Subcutaneous abdominal adipose tissue (tissue), 5 donors: Measurements from ENCODE around the gene LHFPL3.

Experiments
- H3K27ac ChIP-seq: one replicate; pipeline ENCODE4 v1.7.0; 2013; ENCODE audit warnings: low read depth, mild to moderate bottlenecking, inconsistent platforms, low read length, moderate library complexity
- H3K27me3 ChIP-seq, 5 donors: one replicate each; pipeline ENCODE4 v1.7.0; 2013; ENCODE audit warnings: low read length in 5 of 5, inconsistent platforms in 1 of 5; ENCODE audit not compliant: control insufficient read depth in 5 of 5, insufficient read depth in 4 of 5
- H3K36me3 ChIP-seq, 5 donors: one replicate each; pipeline ENCODE4 v1.7.0; 2013; ENCODE audit warnings: low read length in 5 of 5; ENCODE audit not compliant: control insufficient read depth in 5 of 5, insufficient read depth in 5 of 5
- H3K4me1 ChIP-seq, 5 donors: one replicate each; pipeline ENCODE4 v1.7.0; 2013; ENCODE audit warnings: low read length in 5 of 5, mild to moderate bottlenecking in 3 of 5, moderate library complexity in 1 of 5; ENCODE audit not compliant: control insufficient read depth in 5 of 5, insufficient read depth in 5 of 5
- H3K4me3 ChIP-seq, 5 donors: one replicate each; pipeline ENCODE4 v1.7.0; 2013; ENCODE audit warnings: low read length in 5 of 5, low read depth in 1 of 5
- H3K9ac ChIP-seq, 5 donors: one replicate each; pipeline ENCODE4 v1.7.0; 2013; ENCODE audit warnings: low read length in 5 of 5, mild to moderate bottlenecking in 4 of 5, moderate library complexity in 3 of 5
- H3K9me3 ChIP-seq, 5 donors: one replicate each; pipeline ENCODE4 v1.7.0; 2013; ENCODE audit warnings: low read length in 5 of 5; ENCODE audit not compliant: control insufficient read depth in 5 of 5
- donor health status: healthy.
- donor health status: healthy.
- donor health status: healthy.
- donor health status: healthy.
- donor health status: healthy.

The LHFPL3 gene

DNA sequence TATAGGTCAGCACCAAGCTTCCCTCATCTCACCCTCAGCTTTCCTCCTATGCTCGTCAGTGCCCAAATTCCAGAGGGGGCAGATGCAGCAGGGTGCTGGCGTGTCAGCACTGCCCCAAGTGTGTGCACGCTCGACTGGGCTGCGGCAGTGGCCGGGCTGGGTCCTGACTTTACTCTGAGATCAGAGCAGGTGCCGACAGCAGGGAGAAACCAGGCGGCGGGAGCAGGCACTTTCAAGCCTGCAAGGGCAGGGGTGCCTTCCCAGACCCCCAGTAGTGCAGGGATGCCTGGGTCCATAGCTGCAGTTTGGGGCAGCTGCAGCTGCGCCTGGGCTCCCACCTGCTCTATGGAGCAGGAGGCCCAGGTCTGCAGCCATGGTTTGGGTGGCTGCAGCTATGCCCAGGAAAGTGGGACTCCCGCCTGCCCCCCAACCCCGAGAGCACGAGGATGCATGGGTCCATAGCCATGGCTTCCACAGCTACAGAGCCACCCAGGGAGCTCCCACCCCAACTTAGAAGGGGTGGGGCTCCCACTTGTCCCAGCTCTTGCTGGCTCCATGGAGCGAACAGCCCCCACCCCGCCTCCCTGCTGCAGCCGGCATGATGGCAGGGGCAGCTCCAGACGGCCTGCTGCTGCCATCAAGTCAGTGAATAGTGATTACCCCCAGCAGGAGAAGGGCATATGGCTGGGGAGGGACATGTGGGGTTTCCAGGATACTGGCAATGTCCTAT is 486.4 kb downstream of the LHFPL3 start:
- Histone ChIP-seq H3K4me3 (no peak overlapping the region), H3K4me1 (peaks cover 0 to 6% (median 0%) of the 10 kb centered on the region in 5 donors), H3K36me3 (no peaks in the 10 kb centered on the region), H3K27ac (no peak overlapping the region), H3K9ac (no peak overlapping the region), H3K9me3 (no peaks in the 10 kb centered on the region), H3K27me3 (peaks cover 0 to 4% (median under 1%) of the 10 kb centered on the region in 5 donors)

GRCh38 chr7:104816537-104816936 is 488.1 kb downstream of the LHFPL3 start:
- Histone ChIP-seq H3K9me3 (no peaks in the 10 kb centered on the region), H3K27me3 (peaks cover 0 to 6% (median 0%) of the 10 kb centered on the region in 5 donors), H3K4me3 (no peak overlapping the region), H3K4me1 (peaks cover 0 to 6% (median 0%) of the 10 kb centered on the region in 5 donors), H3K9ac (no peak overlapping the region), H3K36me3 (no peaks in the 10 kb centered on the region), H3K27ac (no peak overlapping the region)

GRCh38 chr7:104818961-104819880 is 490.8 kb downstream of the LHFPL3 start:
- no peak overlapping the region for H3K4me3 ChIP-seq
- peaks cover 0 to 6% (median 0%) of the 10 kb centered on the region in 5 donors for H3K4me1 ChIP-seq
- no peaks in the 10 kb centered on the region for H3K9me3 ChIP-seq
- peaks cover 0 to 6% (median 0%) of the 10 kb centered on the region in 5 donors for H3K27me3 ChIP-seq
- no peak overlapping the region for H3K27ac ChIP-seq
- H3K36me3 ChIP-seq = no peaks in the 10 kb centered on the region
- H3K9ac ChIP-seq = no peak overlapping the region

DNA sequence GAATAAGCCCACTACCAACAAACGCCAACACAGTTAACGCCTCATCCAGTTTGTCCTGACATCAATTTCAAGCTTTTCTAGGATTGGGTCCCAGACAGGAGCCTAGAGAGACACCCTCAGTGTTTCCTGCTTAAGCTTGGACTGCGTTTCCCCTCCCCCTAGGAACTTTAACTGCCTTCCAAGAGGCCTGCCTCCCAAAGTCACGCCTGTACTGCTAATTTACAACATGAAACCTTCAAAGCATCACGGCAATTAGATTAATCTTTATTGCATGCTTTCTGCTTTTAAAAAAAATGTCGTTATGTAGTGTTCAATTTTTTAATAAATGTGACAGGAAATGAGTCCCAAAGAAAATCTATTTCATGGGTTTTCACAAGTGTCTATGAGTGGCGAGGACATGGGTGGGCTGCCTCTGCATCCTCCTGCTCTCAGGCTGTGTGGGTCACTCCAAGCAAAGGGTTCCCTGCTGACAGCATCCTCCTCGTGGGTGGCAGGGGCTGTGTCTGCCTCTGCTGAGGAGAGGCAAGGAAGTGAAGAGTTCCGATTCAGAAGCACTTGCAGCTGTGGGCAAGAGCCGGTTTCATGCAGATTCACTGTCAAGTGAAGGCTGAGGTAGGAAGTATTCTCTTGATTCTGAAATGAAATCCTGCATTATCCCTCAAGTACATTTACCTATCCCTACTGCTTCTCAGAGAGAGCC is 492.6 kb downstream of the LHFPL3 start:
- H3K9me3 ChIP-seq = no peaks in the 10 kb centered on the region
- no peak overlapping the region for H3K27ac ChIP-seq
- no peak overlapping the region for H3K4me3 ChIP-seq
- peaks cover 0 to 6% (median 0%) of the 10 kb centered on the region in 5 donors for H3K27me3 ChIP-seq
- H3K9ac ChIP-seq = no peak overlapping the region
- H3K4me1 ChIP-seq = peaks cover 0 to 6% (median 0%) of the 10 kb centered on the region in 5 donors
- H3K36me3 ChIP-seq = no peaks in the 10 kb centered on the region

GRCh38 chr7:104823177-104823576 is 494.8 kb downstream of the LHFPL3 start:
- Histone ChIP-seq H3K27ac (no peak overlapping the region), H3K4me1 (peaks cover 0 to 6% (median 0%) of the 10 kb centered on the region in 5 donors), H3K36me3 (no peaks in the 10 kb centered on the region)

DNA sequence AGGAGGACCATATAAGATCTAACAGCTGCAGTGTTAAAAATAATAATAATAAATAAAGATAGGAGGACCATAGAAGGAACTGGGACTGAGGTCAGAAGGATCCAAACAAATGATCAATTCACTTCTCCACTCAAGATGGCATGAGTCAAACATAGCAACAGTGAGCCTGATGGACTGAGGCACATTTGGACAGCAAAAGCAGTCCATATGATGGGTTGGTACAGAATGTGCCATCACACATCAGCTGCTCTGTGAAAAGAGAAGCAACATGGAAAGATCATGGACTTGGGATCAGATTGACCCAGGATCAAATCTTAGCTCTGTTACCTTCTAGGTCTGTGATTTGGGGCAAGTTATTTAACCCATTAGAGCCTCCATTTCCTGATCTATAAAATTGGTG is 496.7 kb downstream of the LHFPL3 start:
- H3K4me1 ChIP-seq = no peaks in the 10 kb centered on the region
- H3K9me3 ChIP-seq = no peaks in the 10 kb centered on the region
- no peak overlapping the region for H3K27ac ChIP-seq
- no peak overlapping the region for H3K9ac ChIP-seq
- H3K4me3 ChIP-seq = no peak overlapping the region
- no peaks in the 10 kb centered on the region for H3K36me3 ChIP-seq
- peaks cover 0 to 6% (median 0%) of the 10 kb centered on the region in 5 donors for H3K27me3 ChIP-seq

More at GRCh38 chr7:104823177-104823576, 494.8 kb downstream of the LHFPL3 start:
- Histone ChIP-seq H3K9ac (no peak overlapping the region), H3K4me3 (no peak overlapping the region), H3K9me3 (no peaks in the 10 kb centered on the region), H3K27me3 (peaks cover 0 to 6% (median 0%) of the 10 kb centered on the region in 5 donors)

- Histone ChIP-seq H3K9me3 (no peaks in the 10 kb centered on the region), H3K4me1 (no peaks in the 10 kb centered on the region), H3K27ac (no peak overlapping the region), H3K27me3 (no peaks in the 10 kb centered on the region), H3K9ac (no peak overlapping the region), H3K36me3 (no peaks in the 10 kb centered on the region), H3K4me3 (no peak overlapping the region)
These were observed 497.7 kb downstream of the LHFPL3 start for GRCh38 chr7:104826135-104826534.

DNA sequence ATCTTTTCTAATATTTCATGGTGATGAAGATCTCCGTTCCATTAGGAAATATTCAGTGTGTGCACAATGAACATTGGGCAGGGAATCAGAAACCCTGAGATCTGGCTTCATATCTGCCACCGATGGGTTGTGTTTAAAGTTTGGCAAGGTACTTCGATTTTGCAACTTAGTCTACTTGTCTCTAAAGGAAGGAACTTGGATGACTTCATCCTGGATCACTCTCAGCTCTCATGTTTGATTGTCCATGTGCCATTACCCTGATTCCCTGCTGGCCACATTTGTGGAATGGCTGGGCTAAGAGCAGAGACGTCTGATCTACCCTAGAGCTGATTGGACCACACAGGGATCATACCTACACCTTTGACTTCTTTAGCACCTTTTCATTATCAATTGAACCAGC is 508.6 kb downstream of the LHFPL3 start:
- Histone ChIP-seq H3K36me3 (no peaks in the 10 kb centered on the region), H3K27ac (no peak overlapping the region), H3K27me3 (no peaks in the 10 kb centered on the region), H3K9me3 (no peaks in the 10 kb centered on the region), H3K4me1 (peaks cover 0 to 15% (median 0%) of the 10 kb centered on the region in 5 donors), H3K9ac (no peak overlapping the region), H3K4me3 (no peak overlapping the region)

DNA sequence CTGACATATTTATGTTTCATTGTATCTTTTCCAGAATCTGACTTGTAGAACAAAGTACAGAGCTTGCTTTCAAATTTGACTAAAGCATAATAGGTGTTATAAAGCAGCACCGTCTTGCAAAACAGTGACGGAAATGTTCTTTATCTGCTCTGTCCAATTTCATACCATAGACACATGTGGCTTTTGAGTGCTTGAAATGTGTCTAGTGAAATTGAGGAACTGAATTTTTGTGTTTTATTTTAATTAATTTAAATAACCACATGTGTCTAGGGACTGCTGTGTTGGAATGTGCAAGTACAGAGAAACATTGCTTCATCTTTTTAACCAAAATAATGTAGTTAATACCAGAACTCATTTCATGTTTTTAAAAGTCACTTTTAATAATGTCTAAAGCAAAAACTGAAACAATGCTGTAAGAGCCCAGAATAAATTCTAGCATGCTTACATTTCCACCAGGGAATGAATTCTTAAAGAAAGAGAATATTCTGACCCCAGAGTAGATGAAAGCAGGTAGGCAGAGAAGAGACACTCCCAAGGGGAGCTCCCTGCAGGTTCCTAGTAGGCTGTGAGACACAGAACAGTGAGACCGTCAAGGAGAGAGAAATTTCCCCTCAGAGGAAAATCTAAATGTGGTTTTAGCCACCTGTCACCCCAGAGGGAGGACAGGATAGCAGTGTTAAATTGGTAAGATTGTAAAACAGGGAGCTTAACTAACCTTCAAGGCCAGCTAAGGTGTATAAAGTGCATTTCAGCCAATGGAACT is 510.3 kb downstream of the LHFPL3 start:
- H3K27ac ChIP-seq = no peak overlapping the region
- no peak overlapping the region for H3K4me3 ChIP-seq
- no peaks in the 10 kb centered on the region for H3K36me3 ChIP-seq
- peaks cover 0 to 15% (median 0%) of the 10 kb centered on the region in 5 donors for H3K4me1 ChIP-seq
- no peak overlapping the region for H3K9ac ChIP-seq
- H3K27me3 ChIP-seq = no peaks in the 10 kb centered on the region
- H3K9me3 ChIP-seq = no peaks in the 10 kb centered on the region
